ENCODE measurements around the gene NAB2.

NAB2 gene

DNA sequence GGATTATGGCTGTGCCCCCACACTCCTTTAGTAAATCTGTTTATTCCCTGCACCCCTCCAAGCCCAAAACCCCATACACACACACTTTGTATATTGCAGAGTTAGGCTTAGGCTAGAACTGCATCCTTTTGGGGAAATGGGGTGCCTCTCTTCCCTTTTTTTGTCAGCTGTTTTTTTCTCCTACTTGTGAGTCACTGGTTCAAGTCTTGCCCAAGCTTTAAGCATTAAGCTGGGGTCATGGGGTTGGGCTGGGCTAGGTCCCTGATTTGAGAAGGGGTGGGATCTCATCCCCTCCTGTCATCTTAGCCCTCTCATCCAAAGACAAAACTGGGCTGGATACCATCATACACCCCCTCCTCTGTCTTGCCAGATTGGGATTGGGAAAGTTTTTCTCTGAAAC, 41.0 kb downstream of the NAB2 start:
- no peak for DNase-seq (ENCODE audit: low read depth in 3 of 3, low spot score in 1 of 3)

DNA sequence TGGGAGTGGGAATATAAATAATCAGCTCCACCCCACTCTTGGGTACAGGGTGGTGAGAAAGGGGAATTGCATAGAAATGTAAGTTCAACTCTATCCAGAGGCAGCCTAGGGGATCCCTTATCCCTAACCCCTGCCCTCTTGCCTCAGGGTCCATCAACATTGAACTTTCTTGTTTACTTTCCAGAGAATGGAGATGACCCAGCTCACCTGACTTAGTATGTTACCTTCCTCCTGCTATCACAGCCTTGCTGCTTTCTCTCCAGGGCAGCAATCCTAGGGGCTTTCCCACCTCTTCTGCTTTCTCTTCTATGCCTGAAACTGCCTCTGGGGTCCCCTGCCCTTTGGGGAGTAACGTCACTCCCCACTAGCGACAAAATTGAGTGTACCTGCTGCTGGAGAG, 42.0 kb downstream of the NAB2 start:
- no peak for DNase-seq (ENCODE audit: low read depth in 3 of 3, low spot score in 1 of 3)

DNA sequence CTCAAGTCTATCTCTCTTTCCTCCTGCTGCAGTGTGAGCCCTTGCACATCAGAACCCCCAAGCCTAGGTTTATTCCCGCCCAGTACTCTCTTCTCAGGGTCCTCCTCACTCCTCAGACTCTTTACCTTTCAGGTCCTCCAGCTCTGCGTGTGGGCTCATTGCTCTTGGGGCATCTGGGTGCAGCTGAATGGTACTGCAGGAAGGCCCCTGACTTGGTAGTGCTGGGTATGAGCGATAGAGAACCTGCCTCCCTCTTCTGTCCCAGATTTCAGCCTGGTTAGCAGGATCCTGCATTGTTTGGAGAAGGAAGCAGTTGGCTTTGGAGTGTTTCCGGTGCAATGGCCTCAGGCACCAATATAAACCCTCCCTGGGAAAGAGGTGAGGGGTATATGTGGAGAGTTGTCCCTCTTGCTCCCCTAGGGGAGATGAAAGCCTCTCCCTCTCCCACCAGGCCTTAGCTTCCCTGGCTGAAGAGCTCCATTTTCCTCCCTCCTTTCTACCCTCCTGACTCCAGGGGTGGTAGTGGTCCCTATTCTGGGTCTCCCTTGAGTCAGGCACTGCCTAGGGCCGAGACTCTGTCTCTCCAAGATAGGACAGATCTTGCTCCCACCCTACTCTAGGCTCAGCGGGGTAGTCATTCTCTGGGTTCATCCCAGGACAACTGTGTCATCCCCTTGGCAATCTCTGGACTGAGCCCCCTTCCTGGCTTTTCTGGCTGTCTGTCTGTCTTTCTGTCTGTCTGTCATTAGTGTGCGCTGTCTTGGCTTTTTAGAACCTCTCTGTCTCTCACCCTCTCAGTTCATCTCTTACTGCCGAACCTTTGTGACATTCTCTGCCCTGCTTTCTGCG, 43.2 kb downstream of the NAB2 start:
- no peak for DNase-seq (ENCODE audit: low read depth in 3 of 3, low spot score in 1 of 3)

DNA sequence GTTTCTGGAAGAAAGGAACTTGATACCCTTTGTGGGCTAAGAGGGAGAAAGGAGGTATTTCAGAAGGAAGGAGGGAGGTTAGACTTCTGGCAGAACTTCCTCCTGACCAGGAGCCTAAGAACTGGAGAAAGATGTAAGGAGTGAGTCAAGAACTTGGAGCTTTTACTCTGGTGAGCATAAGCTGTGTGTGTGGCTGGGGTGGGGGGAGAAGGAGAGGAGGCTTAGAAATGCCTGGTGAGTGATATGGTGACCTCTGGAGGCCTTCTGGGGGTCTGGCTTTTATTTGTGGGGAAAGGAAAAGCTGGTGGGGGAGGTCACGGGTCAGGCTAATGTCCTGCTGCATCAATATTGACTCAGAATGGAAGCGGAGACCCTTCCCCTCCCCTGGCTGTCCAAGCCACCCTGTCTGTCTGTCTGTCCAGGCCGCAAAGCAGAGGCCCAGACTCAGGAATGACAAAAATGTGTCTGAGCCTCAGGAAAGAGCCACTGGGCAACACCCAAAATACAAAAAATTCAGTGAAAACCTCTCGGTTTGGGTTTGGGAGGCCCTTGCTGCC, 44.2 kb downstream of the NAB2 start:
- no peak for DNase-seq (ENCODE audit: low read depth in 3 of 3, low spot score in 1 of 3)

DNA sequence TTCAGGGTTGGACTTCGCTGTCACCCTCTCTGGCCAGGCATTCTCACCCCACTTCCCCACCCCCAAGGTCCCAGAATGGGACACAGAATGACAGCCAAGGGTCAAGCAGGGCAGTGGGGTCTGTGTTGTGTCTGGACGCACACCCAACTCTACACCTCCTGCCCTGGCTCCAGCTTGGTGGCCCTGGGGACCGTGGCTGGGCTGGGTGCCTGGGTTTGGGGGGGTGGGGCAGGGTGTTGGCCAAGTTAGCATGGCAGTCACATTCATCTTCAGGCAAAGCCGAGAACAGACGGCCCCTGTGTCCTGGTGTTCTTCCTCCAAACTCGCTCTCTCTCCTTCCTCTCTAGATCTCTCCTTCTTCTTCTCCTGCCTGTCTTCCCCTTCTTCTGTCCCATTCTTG, 45.0 kb downstream of the NAB2 start:
- no peak for DNase-seq (ENCODE audit: low read depth in 3 of 3, low spot score in 1 of 3)

DNA sequence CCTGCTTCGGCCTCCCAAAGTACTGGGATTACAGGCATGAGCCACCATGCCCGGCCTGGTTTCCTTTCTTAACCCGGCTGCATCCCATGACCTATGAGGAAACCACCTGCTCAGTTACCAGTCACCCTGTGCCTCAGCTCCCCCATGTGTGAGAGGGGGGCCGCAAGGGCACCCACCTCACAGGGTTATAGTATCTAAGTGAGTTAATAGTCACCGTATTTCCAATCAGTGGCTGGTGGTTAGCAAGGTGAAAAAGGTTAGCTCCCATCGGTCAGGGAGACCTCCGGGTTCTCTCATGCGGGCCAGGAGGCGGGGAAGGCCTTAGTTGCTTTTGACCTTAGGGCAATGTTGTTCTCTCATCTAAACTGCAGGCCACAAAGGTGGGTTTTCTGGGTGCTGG, 46.0 kb downstream of the NAB2 start:
- DNase-seq (ENCODE audit: low read depth in 3 of 3, low spot score in 1 of 3) = no peak

DNA sequence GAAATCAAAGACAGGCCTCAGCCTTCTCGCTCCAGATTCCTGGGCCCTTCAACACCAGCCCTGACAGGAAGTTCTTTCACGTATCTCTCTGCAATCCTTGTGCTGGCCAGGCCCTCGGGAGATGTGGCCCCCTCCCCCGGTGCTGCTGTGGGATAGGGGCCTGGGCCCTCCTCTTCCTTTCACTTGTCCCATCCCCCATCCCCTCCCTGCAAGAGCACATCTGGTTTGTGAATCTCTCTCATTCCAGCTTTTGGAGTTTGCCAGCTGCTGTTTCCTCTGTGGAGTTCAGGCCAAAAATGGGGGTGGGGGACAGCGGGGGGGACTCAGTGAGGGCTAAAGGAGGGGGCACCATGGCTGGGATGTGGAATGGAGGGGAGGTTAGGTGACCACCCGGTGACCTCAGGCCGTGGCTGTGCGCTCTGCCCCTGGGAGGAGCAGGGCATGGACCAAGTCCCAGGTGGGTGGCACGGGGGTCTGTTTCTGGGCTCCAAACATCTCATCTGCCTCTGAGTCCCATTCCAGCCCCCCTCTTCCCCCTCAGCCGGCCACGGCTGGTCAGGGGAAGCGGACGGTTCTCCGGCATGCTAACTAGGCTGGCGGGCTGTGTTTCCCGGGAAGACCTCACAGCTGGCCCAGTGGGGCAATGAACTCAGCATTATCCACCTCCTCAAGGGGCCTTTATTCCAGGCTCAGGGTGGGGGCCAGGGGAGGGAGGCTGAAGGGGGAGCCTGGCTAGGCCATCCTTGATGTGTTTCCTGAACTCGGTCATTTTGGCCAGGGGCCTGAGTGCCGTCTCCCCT, 46.8 kb downstream of the NAB2 start:
- DNase-seq (ENCODE audit: low read depth in 3 of 3, low spot score in 1 of 3) = no peak

DNA sequence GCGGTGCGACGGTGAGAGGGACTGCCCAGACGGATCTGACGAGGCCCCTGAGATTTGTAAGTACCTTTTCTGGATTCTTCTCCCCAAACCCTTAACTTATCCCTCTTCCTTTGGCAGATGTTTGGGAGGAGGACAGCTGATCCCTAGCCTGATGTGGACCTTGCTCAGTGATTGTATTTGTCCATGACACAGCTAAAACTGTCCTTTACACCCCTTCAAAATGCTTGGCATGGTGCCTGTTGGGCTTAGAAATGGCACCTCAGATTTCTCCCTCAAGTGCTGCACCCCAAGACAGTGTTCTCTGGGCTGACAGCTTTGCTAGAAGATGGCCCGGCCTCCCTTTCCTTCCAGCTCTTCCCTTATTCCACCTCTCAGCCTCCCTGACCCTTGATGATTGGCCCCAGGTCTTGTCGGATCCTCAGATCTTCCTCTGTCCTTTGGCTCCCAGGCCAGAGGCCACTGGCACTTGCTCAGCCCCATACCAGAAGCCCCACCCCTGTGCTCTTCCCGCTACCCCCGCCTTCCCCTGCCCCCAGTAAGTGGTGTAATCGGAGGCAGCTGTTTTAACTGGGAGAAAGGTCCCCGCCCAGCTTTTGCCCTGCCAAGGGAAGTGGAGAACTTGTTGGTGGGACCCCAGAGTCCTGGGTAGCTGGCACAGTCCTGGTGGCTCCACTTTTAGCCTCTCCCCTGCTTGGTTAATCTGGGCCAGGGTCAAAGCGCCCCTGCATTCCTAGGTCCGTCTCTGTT, 49.8 kb downstream of the NAB2 start:
- no peak for DNase-seq (ENCODE audit: low read depth in 3 of 3, low spot score in 1 of 3)

DNA sequence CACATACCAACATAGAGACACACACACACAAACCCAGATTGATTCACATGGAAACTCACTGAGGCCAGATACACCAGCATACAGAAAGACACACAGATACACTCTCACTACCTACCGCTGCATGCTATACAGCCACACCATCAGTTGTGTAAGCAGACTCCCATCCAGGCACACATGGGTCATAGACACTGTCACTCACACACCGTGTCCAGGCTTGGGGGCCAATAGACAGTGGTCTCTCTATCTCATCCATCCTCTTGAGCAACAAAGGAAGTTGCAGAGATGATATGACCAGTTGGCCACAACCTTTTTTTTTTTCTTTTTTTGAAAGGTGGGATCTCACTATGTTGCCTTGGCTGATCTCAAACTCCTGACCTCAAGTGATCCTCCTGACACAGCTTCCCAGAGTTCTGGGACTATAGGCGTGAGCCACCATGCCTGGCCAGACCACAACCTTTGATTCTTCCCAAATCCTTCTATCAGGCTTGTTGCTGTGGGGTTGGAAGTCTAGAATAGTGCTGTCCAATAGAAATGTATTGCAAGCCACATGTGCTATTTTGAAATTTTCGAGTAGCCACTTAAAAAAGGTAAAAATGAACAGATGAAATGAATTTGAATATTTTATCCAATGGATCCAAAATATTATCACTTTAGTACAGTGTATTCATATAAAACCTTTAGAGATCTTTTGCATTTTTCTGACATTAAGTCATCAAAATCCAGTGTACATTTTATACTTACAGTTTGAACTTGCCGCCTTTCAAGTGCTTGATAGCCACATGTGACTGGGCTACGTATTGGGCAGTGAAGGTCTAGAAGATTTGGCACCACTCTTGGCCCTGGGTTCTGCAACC, 51.1 kb downstream of the NAB2 start:
- DNase-seq (ENCODE audit: low read depth in 3 of 3, low spot score in 1 of 3) = no peak

DNA sequence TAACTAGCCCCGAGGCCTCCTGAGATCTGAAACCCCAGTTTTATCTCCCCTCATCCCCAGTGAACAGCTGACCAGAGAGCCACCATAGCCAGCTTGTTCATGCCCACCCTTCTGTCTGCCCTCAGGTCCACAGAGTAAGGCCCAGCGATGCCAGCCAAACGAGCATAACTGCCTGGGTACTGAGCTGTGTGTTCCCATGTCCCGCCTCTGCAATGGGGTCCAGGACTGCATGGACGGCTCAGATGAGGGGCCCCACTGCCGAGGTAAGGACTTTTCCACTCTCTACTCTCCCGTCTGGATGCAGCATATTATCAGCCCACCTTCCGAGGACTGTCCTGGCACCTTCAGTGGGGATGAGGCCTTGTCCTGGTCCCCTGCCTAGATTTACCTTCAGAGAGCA, 52.3 kb downstream of the NAB2 start:
- no peak for DNase-seq (ENCODE audit: low read depth in 3 of 3, low spot score in 1 of 3)

DNA sequence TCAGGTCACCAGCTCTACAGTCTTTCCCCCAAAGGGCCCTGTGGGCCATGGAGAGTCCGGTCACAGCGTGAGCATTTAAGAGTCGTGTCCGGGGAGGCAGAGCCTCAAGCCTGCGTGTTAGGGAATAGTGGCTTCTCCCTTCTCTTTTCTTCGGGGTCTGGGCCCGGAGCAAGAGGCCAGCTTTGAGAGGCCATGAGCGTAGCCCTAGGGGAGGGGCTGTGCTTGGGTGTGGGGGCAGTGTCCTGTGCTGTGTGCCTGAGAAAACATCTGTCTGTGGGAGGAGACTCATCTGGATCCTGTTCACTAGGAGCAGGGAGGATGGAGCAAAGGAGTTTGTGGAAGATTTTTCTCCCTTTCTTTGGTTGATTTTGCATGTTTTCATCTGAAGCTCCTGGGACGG, 53.2 kb downstream of the NAB2 start:
- DNase-seq (ENCODE audit: low read depth in 3 of 3, low spot score in 1 of 3) = no peak

DNA sequence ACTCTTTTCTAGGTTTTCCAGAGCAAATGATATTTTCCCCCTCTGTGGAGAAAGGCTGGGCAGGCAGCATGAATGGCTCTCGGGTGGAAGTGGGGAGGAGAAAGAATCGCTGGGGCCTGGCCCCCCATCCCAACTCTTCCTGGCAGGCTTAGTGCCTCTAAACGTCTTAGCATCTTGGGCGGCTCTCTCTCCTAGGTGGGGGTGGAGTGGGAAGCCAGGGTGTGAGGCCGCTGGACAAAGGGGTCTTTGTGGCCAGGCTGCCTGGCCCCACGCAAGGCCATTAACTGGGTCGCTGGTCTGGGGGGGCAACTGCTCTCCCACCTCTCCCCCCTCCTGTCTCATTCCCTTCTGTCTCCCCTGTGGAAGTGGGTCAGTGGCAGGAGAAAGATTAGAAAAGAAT, 53.8 kb downstream of the NAB2 start:
- no peak for DNase-seq (ENCODE audit: low read depth in 3 of 3, low spot score in 1 of 3)

DNA sequence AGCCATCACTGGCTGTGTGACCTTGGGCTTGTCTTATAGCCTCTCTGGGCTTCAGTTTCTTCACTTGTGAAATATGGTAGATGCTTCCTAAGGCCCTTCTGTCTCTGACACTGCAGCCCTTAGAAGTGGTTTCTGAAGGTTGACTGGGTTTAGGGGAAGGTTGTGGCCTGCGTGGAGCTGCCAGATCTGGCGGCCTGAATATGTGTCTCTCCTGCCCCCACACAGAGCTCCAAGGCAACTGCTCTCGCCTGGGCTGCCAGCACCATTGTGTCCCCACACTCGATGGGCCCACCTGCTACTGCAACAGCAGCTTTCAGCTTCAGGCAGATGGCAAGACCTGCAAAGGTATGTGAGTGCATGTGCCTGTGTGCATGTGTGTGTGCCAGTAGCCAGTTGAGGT, 54.5 kb downstream of the NAB2 start:
- DNase-seq (ENCODE audit: low read depth in 3 of 3, low spot score in 1 of 3) = no peak
